NCI-H446 treated with DMSO at 0.1 percent for 48 hours (cell line): ENCODE measurements around the gene CROCC2.

Source experiments
- DNase-seq: peaks from one replicate; lab custom pipeline; 2025; lab: John Stamatoyannopoulos, UW

The CROCC2 gene

GRCh38 chr2:240905176-240905781, 857 bp upstream of the CROCC2 start:
- DNase-seq: no peak

- DNase-seq: no peak
Observed at GRCh38 chr2:240906911-240907590, 915 bp downstream of the CROCC2 start.

GRCh38 chr2:240909216-240909974, 3.3 kb downstream of the CROCC2 start:
- DNase-seq: no peak

- DNase-seq: no peak
Observed at GRCh38 chr2:240911641-240912265, 5.6 kb downstream of the CROCC2 start.

DNA sequence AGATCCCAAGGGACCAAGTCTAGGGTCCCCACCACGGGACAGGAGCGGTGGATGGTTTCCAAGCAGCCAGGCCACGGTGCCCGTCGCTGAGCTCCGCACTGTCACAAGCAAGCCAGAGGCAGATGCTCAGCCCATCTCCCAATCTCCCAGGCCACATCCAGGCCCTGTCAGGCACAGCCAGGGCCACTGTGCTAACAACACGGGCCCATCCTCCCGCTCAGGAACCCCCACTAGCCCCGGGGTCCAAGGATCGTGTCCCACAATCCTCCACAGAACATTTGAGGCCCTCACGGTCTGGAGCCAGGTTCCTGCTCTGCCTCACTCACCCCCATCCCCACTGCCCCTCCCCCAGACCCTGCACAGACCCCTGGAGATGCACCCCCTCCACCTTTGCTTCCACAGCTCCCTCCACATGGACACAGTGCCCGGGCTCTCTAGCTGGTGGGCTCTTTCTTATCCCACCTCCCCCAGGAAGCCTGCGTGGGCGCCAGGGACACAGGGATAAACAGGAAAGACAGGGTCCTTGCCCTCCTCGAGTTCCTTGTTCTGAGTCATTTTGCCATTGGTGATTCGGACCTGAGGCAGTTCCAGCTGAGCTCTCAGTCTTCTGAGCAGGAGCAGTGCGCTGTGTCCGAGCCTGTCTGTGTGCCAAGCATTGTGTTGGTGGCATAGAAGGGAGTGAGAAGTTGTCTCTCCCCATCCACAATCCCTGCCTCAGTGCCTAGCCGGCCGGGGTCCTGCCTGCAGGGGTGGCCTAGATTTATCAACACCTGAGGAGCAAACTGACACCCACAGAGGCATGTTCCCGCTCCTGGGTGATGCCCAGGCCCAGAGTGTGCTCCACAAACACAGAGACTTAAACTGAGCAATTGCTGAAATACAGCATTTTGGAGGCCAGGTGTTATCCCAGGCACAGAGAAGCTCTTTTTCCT, 7.0 kb downstream of the CROCC2 start:
- DNase-seq: no peak

- DNase-seq: no peak
Observed at GRCh38 chr2:240913810-240914644, 7.9 kb downstream of the CROCC2 start.

DNA sequence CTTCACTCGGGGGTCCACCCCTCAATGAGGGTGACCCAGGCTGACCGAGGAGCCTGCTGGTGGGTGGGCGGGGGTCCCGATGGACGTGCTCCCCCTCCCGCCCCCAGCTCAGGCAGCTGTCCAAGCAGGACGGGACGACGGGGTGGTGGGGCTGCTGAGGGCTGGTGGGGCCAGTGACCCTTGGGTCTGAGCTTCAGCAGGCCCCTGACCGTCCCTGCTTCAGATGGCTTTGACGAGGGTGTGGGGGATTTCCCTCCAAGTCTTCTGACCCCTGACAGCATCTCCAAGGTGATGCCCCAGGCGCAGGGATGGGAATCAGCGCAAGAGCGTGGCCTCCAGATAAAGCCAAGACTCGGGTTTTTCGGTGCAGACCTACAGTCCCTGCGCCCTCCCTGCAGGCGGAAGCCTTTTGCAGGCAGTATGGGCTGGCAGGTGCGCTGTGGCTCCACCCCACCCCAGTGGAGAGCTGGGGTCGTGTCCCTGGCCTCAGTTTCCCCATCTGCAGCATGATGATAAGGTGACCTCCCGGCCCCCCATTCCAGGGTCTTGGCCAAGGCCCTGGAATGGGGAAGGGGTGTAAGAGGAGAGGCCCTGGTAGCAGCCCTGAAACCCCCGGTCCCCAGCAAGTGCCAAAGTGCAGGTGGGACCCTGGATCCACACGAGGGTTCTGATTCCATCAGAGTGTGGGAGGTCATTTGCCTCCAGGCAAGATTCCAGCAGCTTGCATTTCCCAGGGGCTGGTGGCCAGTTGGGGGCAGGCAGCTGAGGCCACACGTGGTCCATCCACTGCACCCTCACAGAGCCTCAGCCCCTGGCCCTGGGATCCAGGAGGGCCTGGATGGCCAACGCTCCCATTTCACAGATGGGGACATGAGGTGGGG, 8.7 kb downstream of the CROCC2 start:
- no peak for DNase-seq

DNA sequence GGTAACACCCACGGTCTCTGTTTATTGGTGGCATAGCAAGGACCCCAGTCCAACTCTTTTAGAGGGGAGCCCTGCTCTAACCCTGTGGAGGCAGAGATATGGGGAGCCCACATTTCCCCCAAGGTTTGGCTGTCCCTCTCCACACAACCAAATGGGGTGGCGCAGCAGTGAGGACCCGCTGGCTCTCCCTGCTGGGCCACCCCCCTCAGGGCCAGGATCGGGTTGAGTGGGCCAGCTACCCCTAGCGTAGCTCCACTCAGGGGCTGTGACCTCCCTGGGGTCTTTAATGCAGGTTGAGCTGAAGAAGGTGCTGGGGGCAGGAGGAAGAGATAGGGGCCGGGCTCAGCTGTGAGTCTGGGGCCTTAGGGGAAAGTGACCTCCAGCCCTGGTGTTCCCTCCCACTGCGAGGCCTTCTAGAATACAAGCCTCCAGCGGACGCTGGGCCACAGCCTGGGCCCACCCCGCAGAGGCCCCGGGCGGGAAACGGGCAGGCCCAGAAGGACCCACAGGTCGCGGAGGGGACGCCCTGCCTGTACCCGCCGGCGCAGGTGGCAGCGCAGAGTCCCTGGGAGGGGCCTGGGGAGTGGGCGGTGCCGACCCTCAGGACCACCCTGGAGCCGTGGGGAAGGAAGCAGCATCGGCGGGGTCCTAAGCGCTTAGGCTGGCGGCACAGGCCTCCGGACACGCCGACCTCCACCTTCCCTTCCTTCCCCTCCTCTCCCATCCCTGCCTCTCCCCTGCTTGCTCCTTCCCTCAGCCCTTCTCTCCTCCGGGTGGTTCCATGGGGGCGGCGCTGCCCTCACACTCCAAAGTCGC, 9.6 kb downstream of the CROCC2 start:
- DNase-seq: no peak

- no peak for DNase-seq
Observed at GRCh38 chr2:240916571-240917008, 10.5 kb downstream of the CROCC2 start.

- no peak for DNase-seq
Observed at GRCh38 chr2:240917009-240917683, 11.0 kb downstream of the CROCC2 start.

DNA sequence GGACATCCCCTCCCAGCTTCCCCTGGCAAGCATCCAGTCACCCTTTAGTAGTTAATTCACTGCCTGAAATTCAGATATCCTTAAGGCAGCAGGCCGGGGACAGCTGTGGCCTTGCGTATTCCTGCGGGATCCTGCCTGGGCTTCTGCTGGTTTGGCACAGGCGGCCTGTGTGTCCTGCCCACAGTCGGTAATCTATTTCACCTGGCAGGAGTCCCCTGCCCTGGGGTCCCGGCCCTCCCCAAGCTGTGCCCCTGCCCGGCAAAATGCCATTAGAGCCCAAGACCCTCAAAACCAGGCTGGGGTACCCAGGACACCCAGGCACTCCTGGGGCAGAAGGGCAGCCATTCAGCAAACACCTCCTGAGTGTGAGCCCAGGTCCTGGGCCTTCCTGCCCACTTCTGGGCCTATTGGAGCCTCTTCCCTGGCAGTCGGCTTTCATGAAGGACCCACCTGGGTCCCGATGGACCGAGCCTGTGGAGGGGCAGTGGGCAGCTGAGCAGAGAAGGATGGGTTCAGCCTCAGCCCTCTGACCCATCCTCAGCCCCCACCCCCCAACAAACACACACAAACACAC, 11.6 kb downstream of the CROCC2 start:
- DNase-seq: no peak

- no peak for DNase-seq
Observed at GRCh38 chr2:240918258-240919091, 12.3 kb downstream of the CROCC2 start.

GRCh38 chr2:240919161-240919781, 13.1 kb downstream of the CROCC2 start:
- no peak for DNase-seq

- no peak for DNase-seq
Observed at GRCh38 chr2:240919786-240920782, 13.9 kb downstream of the CROCC2 start.

DNA sequence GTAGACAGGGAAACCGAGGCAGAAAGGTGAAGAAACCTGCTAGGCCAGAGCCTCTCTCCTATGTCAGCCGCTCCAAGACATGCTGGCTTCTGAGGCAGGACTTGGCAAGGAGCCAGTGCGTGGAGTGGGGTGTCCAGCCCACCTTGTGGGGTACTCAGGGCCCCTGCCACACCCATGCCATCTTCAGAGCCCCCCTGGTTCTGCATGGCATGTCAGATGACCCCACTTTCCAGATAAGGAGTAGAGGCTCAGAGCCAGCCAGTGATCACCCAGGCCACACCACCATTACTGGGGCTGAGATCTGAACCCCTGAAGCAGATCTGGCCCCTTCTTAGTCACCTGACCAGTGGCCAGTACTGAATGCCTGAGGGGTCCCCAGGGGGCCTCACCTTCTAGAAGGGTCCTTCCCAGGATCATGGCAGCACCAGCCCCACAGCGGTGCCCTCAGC, 14.7 kb downstream of the CROCC2 start:
- no peak for DNase-seq
